Vagina (tissue), 2 donors: ENCODE results near the gene TTC4.

Experiments
- CTCF ChIP-seq, 3 experiments: fragments of 450-650 bp in 2 of 3; fragments of 200-600 bp in 1 of 3; sonication (generic) in 1 of 3; IDR thresholded peaks; one replicate each; pipeline ENCODE4 v1.5.1; 2017 to 2019; ENCODE audit warnings: antibody characterized with exemption in 3 of 3, mild to moderate bottlenecking in 2 of 3, moderate library complexity in 2 of 3
- POLR2A ChIP-seq, 2 donors: fragments of 450-650 bp; IDR thresholded peaks; one replicate each; pipeline ENCODE4 v1.6.1; 2017; ENCODE audit warnings: antibody characterized with exemption in 2 of 2, mild to moderate bottlenecking in 2 of 2, moderate library complexity in 2 of 2
- POLR2AphosphoS5 ChIP-seq, 2 donors: sonication (generic); formaldehyde crosslinking; IDR thresholded peaks; one replicate each; pipeline ENCODE4 v1.9.0; 2017; ENCODE audit warnings: antibody characterized with exemption in 2 of 2, mild to moderate bottlenecking in 2 of 2, low read depth in 1 of 2; ENCODE audit not compliant: insufficient read depth in 1 of 2

- TF ChIP-seq CTCF (IDR thresholded peaks at IDR 0.05) (no peak), POLR2A (IDR thresholded peaks at IDR 0.05) (no peak), POLR2AphosphoS5 (IDR thresholded peaks at IDR 0.05; ENCODE audit: insufficient read depth in 1 of 2, low read depth in 1 of 2) (no peak)
Measured at GRCh38 chr1:54705153-54705552, 10.5 kb upstream of the TTC4 start.
